Progenitor cell of endocrine pancreas (in vitro differentiated cells): ENCODE results near the gene MYH8. TPM values are rescaled to one million over a fixed set of nuclear protein-coding genes. Genes with fewer than 3 reads are reported as not detected.

Source experiments
- DNase-seq: peaks from one replicate; pipeline ENCODE4 v3.0.0; 2021; ENCODE audit warnings: low spot score; ENCODE audit not compliant: unreplicated experiment
- H3K27ac Mint-ChIP-seq: 2 replicates; pipeline ENCODE4 v1.8.0; 2021; ENCODE audit warnings: mild to moderate bottlenecking, moderate library complexity, mixed read lengths
- H3K27me3 Mint-ChIP-seq: 2 replicates; pipeline ENCODE4 v1.8.0; 2021; ENCODE audit warnings: mixed read lengths
- H3K36me3 Mint-ChIP-seq: 2 replicates; pipeline ENCODE4 v1.8.0; 2022; ENCODE audit warnings: mixed read lengths; ENCODE audit not compliant: insufficient read depth
- H3K4me1 Mint-ChIP-seq: 2 replicates; pipeline ENCODE4 v1.8.0; 2021; ENCODE audit warnings: low read depth, mixed read lengths
- H3K4me3 Mint-ChIP-seq: 2 replicates; pipeline ENCODE4 v1.8.0; 2021; ENCODE audit warnings: low read depth, mild to moderate bottlenecking, moderate library complexity, mixed read lengths
- H3K9me3 Mint-ChIP-seq: 2 replicates; pipeline ENCODE4 v1.8.0; 2021; ENCODE audit warnings: low read depth, mixed read lengths
- CTCF ChIP-seq: fragments of 200-600 bp; sonication (generic); IDR thresholded peaks from one replicate; pipeline ENCODE4 v1.5.0; 2021; ENCODE audit warnings: antibody characterized with exemption, mild to moderate bottlenecking; ENCODE audit not compliant: unreplicated experiment
- total RNA-seq: library from RNA; stranded (reverse); gene quantifications from 2 replicates; pipeline ENCODE4 v1.2.1, GENCODE V29; 2021

MYH8 gene
- total RNA-seq, 1 donor from 2014 or later: not detected

GRCh38 chr17:10385871-10386270 is 35.9 kb downstream of the MYH8 start:
- no peaks in the 10 kb centered on the region for H3K36me3 Mint-ChIP-seq
- H3K27ac Mint-ChIP-seq: no peak overlapping the region
- peaks cover 16% of the 10 kb centered on the region for H3K4me1 Mint-ChIP-seq

GRCh38 chr17:10384175-10384574 is 37.6 kb downstream of the MYH8 start:
- Mint-ChIP-seq H3K4me1 (peaks cover 24% of the 10 kb centered on the region), H3K27me3 (peaks cover 22% of the 10 kb centered on the region), H3K4me3 (no peak overlapping the region), H3K27ac (no peak overlapping the region), H3K36me3 (no peaks in the 10 kb centered on the region), H3K9me3 (no peaks in the 10 kb centered on the region)
- TF ChIP-seq CTCF: no peak
- DNase-seq: no peak

More at GRCh38 chr17:10385871-10386270, 35.9 kb downstream of the MYH8 start:
- TF ChIP-seq CTCF: no peak
- H3K9me3 Mint-ChIP-seq: no peaks in the 10 kb centered on the region
- no peak for DNase-seq
- H3K27me3 Mint-ChIP-seq: peaks cover 18% of the 10 kb centered on the region
- H3K4me3 Mint-ChIP-seq: no peak overlapping the region

GRCh38 chr17:10380631-10381408 is 40.9 kb downstream of the MYH8 start:
- no peaks in the 10 kb centered on the region for H3K9me3 Mint-ChIP-seq
- H3K27me3 Mint-ChIP-seq: peaks cover 36% of the 10 kb centered on the region
- no peak for DNase-seq
- H3K27ac Mint-ChIP-seq: peak overlapping the region; percentile 25
- no peak overlapping the region for H3K4me3 Mint-ChIP-seq
- no peak for TF ChIP-seq CTCF
- H3K36me3 Mint-ChIP-seq: no peaks in the 10 kb centered on the region
- H3K4me1 Mint-ChIP-seq: peaks cover 26% of the 10 kb centered on the region

GRCh38 chr17:10372906-10373305 is 48.8 kb downstream of the MYH8 start, which contains the start of gene MYH13:
TSS of gene MYH13 (minus strand) at chr17:10373006. CDS start at chr17:10364530, 8,476 bp downstream.
- no peak for TF ChIP-seq CTCF
- no peak for DNase-seq
- Mint-ChIP-seq H3K9me3 (no peaks in the 10 kb centered on the region), H3K36me3 (no peaks in the 10 kb centered on the region), H3K27ac (no peak within 1 kb of the TSS), H3K27me3 (peaks cover 52% of the 10 kb centered on the region), H3K4me3 (no peak within 1 kb of the TSS), H3K4me1 (no peaks in the 10 kb centered on the region)

- TF ChIP-seq CTCF: no peak
- H3K36me3 Mint-ChIP-seq: no peaks in the 10 kb centered on the region
- no peak for DNase-seq
- H3K27me3 Mint-ChIP-seq: peaks cover 38% of the 10 kb centered on the region
- no peak overlapping the region for H3K4me3 Mint-ChIP-seq
- H3K9me3 Mint-ChIP-seq: no peaks in the 10 kb centered on the region
- H3K27ac Mint-ChIP-seq: no peak overlapping the region
- no peaks in the 10 kb centered on the region for H3K4me1 Mint-ChIP-seq
Observed at GRCh38 chr17:10370016-10370608, 51.6 kb downstream of the MYH8 start.
